ENCODE measurements around the gene NBPF1.
"Not testable (repeated sequence)": the region's sequence is repeated elsewhere in the genome, so short reads cannot be mapped to it uniquely, and the experiment has no call there.

GRCh38 chr1:16646061-16646664 is 32.8 kb upstream of the NBPF1 start:
- TF ChIP-seq CTCF (IDR thresholded peaks at IDR 0.05 in 2 of 3, conservative IDR thresholded peaks at IDR 0.05 in 1 of 3; ENCODE audit: insufficient read depth in 2 of 3, low read depth in 1 of 3, low read length in 3 of 3); USF2 (CRISPR knock-in tag; IDR thresholded peaks at IDR 0.05); SAFB2 (IDR thresholded peaks at IDR 0.05; ENCODE audit: borderline replicate concordance, low read depth, low read length, severe bottlenecking); SRF (CRISPR knock-in tag; IDR thresholded peaks at IDR 0.05); ZNF79 (CRISPR knock-in tag; IDR thresholded peaks at IDR 0.05; ENCODE audit: low read depth); ZBTB34 (CRISPR knock-in tag; IDR thresholded peaks at IDR 0.05); SP1 (CRISPR knock-in tag; IDR thresholded peaks at IDR 0.05); ATF6 (CRISPR knock-in tag; IDR thresholded peaks at IDR 0.05); ZBTB17 (CRISPR knock-in tag; IDR thresholded peaks at IDR 0.05): not testable (repeated sequence)
